Measurements from ENCODE around the gene TDRD3. TPM values are rescaled to one million over a fixed set of nuclear protein-coding genes. Genes with fewer than 3 reads are reported as not detected.
"Not testable (repeated sequence)": the region's sequence is repeated elsewhere in the genome, so short reads cannot be mapped to it uniquely, and the experiment has no call there.

TDRD3 gene
- total and polyA plus RNA-seq, 7 experiments from 2014 or later: 8.3 to 33.6 (median 25.8) TPM

DNA sequence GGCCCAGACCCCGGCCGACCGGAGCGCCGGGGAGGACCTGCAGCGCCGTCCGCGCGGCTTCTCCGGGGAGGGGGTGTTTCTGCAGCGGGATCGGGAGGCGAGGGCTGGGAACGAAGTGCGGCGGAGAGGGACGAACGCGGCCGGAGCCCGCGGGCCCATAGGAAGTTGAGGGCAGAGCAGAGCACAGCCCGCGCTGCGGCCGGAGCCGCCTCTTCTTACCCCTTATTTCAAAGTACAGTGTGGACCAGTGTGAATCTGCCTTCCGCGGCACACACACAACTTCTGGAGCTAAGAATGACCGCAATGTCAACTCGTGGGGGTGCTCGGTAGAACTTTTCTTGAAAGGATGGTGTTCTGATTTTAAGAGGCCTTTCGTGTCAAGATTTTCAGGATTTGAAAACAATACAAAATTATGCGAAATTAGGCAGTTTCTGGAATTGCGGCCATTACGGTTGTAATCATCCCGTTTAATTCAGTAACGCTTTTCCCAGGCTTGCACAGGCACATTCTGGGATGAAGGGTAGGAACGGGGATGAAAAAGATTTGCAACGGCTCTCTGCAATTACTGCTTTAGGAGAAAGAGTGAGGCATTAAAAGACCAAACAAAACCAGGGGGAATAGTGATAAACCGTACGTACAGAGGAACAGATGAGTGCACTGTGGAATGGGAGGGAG is 821 bp downstream of the TDRD3 start:
- H3K36me3 Mint-ChIP-seq: peaks cover 0 to 3% (median 0%) of the 10 kb centered on the region in 5 donors
- peak overlapping the region; percentile 86 to 98 (median 92) for H3K4me3 Mint-ChIP-seq
- DNase-seq (peak in 5 of 9 donors; percentile 5 to 51 (median 48)), ATAC-seq (peak; percentile 15)
- peaks cover 25 to 59% (median 47%) of the 10 kb centered on the region in 7 donors for H3K4me1 Mint-ChIP-seq
- Histone ChIP-seq H3K9me3 (ENCODE audit: control insufficient read depth in 2 of 3, low read length in 3 of 3) (no peaks in the 10 kb centered on the region), H3K27ac (ENCODE audit: low read depth, low read length) (peak overlapping the region; percentile 80), H3K27me3 (ENCODE audit: control insufficient read depth in 2 of 2, insufficient read depth in 2 of 2, low read length in 2 of 2) (no peaks in the 10 kb centered on the region), H3K36me3 (ENCODE audit: control insufficient read depth in 2 of 3, insufficient read depth in 3 of 3, low read length in 3 of 3) (peaks cover 0 to 3% (median 0%) of the 10 kb centered on the region in 3 experiments), H3K4me3 (ENCODE audit: low read length) (peak overlapping the region; percentile 51), H3K4me1 (ENCODE audit: control insufficient read depth in 2 of 2, insufficient read depth in 2 of 2, low read length in 2 of 2) (peaks cover 15 to 20% of the 10 kb centered on the region in 2 donors)
- peaks cover 0 to 5% (median 0%) of the 10 kb centered on the region in 11 donors for H3K9me3 Mint-ChIP-seq
- intact Hi-C loops (cut with micrococcal nuclease): loop anchor here (2.0 kb wide), 3 partner anchors 129 to 1007 kb away; no protein-coding TSS in a partner anchor
- H3K27ac Mint-ChIP-seq: peak overlapping the region; percentile 88 to 99 (median 93)
- no peaks in the 10 kb centered on the region for H3K27me3 Mint-ChIP-seq
- ChIA-PET CTCF (interaction anchor here (1.0 kb wide), 1 partner anchor 33 kb away, joined by 3 read pairs; no protein-coding TSS in a partner anchor), POLR2A (interaction anchor here (1.5 to 2.6 kb wide), 2 partner anchors 9 to 29 kb away, joined by 5 to 10 read pairs; no protein-coding TSS in a partner anchor)

DNA sequence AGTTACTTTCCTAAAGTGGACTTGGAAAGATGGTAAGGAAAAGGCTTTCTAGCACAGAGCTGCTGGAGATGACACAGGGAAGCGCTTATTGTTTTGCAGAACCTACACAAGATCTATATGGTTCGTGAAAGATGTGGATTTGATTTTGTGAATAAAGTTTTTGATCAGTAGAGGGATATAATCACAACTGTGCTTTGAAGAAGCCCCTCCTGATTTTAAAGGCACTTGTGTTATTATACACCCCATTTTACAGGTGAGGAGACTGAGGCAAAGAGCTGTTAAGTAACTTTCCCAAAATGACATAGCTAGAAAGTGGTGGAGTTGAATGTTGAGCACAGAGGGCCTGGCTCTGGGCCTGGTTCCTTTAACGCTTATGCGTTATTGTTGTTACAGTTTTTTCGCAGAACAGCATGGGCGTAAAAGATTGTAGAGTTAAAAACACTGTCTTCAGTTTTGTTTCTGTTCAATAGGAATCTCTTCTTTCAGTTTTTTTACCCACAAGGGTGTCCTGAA is 1.4 kb downstream of the TDRD3 start:
- Mint-ChIP-seq H3K27me3 (no peaks in the 10 kb centered on the region), H3K36me3 (peaks cover 0 to 3% (median 2%) of the 10 kb centered on the region in 5 donors), H3K4me1 (peaks cover 25 to 65% (median 47%) of the 10 kb centered on the region in 7 donors), H3K9me3 (peaks cover 0 to 5% (median 0%) of the 10 kb centered on the region in 11 donors), H3K4me3 (peak overlapping the region; percentile 86 to 98 (median 92)), H3K27ac (peak overlapping the region; percentile 88 to 99 (median 93))
- Histone ChIP-seq H3K4me1 (ENCODE audit: control insufficient read depth in 2 of 2, insufficient read depth in 2 of 2, low read length in 2 of 2) (peaks cover 15 to 20% of the 10 kb centered on the region in 2 donors), H3K36me3 (ENCODE audit: control insufficient read depth in 2 of 3, insufficient read depth in 3 of 3, low read length in 3 of 3) (peaks cover 0 to 3% (median 0%) of the 10 kb centered on the region in 3 experiments), H3K9me3 (ENCODE audit: control insufficient read depth in 2 of 3, low read length in 3 of 3) (no peaks in the 10 kb centered on the region), H3K4me3 (ENCODE audit: low read length) (peak overlapping the region; percentile 51), H3K27me3 (ENCODE audit: control insufficient read depth in 2 of 2, insufficient read depth in 2 of 2, low read length in 2 of 2) (no peaks in the 10 kb centered on the region), H3K27ac (ENCODE audit: low read depth, low read length) (peak overlapping the region; percentile 80)
- DNase-seq: peak in 1 of 9 donors; percentile 5
- ChIA-PET POLR2A (interaction anchor here (1.5 to 2.6 kb wide), 2 partner anchors 9 to 29 kb away, joined by 5 to 10 read pairs; no protein-coding TSS in a partner anchor), CTCF (interaction anchor here (1.0 kb wide), 1 partner anchor 33 kb away, joined by 3 read pairs; no protein-coding TSS in a partner anchor)
- intact Hi-C loops (cut with micrococcal nuclease): no loop called here
- no peak for ATAC-seq

DNA sequence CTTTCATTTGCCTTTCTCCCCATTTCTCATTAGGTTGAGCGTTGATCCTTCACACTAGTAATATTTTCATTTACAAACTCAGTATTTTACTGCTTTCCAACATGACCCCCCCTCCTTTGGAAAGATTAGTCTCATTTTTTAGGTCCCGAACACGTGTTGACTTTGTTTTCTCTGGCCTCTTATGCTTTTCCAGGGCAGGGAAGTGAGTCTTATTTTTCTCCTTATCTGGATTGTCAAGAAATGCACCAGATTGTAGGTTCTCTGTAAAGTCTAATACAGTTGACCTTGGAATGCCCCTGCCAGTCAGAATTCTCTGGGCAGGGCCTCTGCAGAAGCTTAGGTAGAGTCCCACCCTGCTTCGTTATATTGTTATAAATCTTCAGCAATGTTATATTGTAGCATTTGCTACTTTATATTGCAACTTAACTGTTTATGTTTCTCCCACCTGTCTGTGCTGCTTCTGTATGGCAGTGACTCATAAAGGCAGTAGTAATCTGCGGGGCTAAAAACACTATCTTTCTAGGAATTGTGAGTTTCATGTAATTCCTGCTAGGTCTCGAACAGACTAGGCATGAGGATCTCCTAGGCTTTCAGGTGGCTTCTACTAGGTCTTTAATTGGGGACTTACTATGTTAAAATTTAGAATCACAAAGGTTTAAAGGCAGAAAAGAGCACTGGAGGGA is 2.0 kb downstream of the TDRD3 start:
- ChIA-PET CTCF (no interaction called here), POLR2A (no interaction called here)
- H3K4me3 Mint-ChIP-seq: peak overlapping the region; percentile 53 to 98 (median 90)
- peaks cover 0 to 3% (median 3%) of the 10 kb centered on the region in 5 donors for H3K36me3 Mint-ChIP-seq
- intact Hi-C loops (cut with micrococcal nuclease): no loop called here
- H3K27ac Mint-ChIP-seq: peak overlapping the region in 8 of 9 donors; percentile 18 to 95 (median 83)
- no peaks in the 10 kb centered on the region for H3K9me3 ChIP-seq (ENCODE audit: control insufficient read depth in 2 of 3, low read length in 3 of 3)
- peaks cover 15 to 20% of the 10 kb centered on the region in 2 donors for H3K4me1 ChIP-seq (ENCODE audit: control insufficient read depth in 2 of 2, insufficient read depth in 2 of 2, low read length in 2 of 2)
- peaks cover 25 to 67% (median 47%) of the 10 kb centered on the region in 7 donors for H3K4me1 Mint-ChIP-seq
- no peaks in the 10 kb centered on the region for H3K27me3 Mint-ChIP-seq
- peak overlapping the region; percentile 51 for H3K4me3 ChIP-seq (ENCODE audit: low read length)
- no peak overlapping the region for H3K27ac ChIP-seq (ENCODE audit: low read depth, low read length)
- H3K36me3 ChIP-seq (ENCODE audit: control insufficient read depth in 2 of 3, insufficient read depth in 3 of 3, low read length in 3 of 3): peaks cover 0 to 3% (median 0%) of the 10 kb centered on the region in 3 experiments
- DNase-seq (no peak), ATAC-seq (no peak)
- peaks cover 0 to 5% (median 0%) of the 10 kb centered on the region in 11 donors for H3K9me3 Mint-ChIP-seq
- no peaks in the 10 kb centered on the region for H3K27me3 ChIP-seq (ENCODE audit: control insufficient read depth in 2 of 2, insufficient read depth in 2 of 2, low read length in 2 of 2)

DNA sequence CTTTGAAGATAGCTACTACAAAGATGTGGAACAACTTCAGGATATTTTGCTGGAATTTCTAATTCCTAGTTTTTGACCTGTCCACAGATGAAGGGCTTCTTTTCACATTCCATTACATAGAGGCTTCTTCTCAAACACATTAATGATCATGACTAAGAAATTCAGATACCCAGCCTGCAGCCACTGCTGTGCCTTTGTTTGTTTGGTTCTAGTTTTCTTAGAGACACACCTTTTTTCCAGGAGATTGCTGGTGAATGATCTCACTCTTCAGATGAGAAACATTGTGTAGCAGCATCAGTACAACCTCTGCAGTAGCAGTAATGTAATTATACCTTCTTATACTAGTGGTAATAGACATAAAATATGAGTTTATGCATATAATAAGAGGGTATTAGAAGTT is 5.0 kb downstream of the TDRD3 start:
- Mint-ChIP-seq H3K9me3 (peaks cover 0 to 3% (median 0%) of the 10 kb centered on the region in 11 donors), H3K4me3 (no peak overlapping the region), H3K4me1 (peaks cover 29 to 73% (median 60%) of the 10 kb centered on the region in 7 donors), H3K27ac (no peak overlapping the region), H3K36me3 (peaks cover 0 to 15% (median 3%) of the 10 kb centered on the region in 5 donors), H3K27me3 (no peaks in the 10 kb centered on the region)
- Histone ChIP-seq H3K4me3 (ENCODE audit: low read length) (no peak overlapping the region), H3K4me1 (ENCODE audit: control insufficient read depth in 2 of 2, insufficient read depth in 2 of 2, low read length in 2 of 2) (peaks cover 15 to 17% of the 10 kb centered on the region in 2 donors), H3K27ac (ENCODE audit: low read depth, low read length) (no peak overlapping the region), H3K36me3 (ENCODE audit: control insufficient read depth in 2 of 3, insufficient read depth in 3 of 3, low read length in 3 of 3) (peaks cover 0 to under 1% (median 0%) of the 10 kb centered on the region in 3 experiments), H3K9me3 (ENCODE audit: control insufficient read depth in 2 of 3, low read length in 3 of 3) (no peaks in the 10 kb centered on the region), H3K27me3 (ENCODE audit: control insufficient read depth in 2 of 2, insufficient read depth in 2 of 2, low read length in 2 of 2) (no peaks in the 10 kb centered on the region)
- DNase-seq (no peak), ATAC-seq (no peak)
- ChIA-PET POLR2A (no interaction called here), CTCF (no interaction called here)
- intact Hi-C loops (cut with micrococcal nuclease): no loop called here

- ChIA-PET POLR2A (interaction anchor here (0.9 to 1.7 kb wide), 2 partner anchors 10 to 11 kb away, joined by 3 to 5 read pairs; partner anchors contain the start of gene TDRD3), CTCF (interaction anchor here (0.6 to 1.0 kb wide), 2 partner anchors 10 to 129 kb away, joined by 3 read pairs; partner anchors contain the start of gene TDRD3)
- no peak for ATAC-seq
Observed at GRCh38 chr13:60407095-60407494, 10.1 kb downstream of the TDRD3 start.

DNA sequence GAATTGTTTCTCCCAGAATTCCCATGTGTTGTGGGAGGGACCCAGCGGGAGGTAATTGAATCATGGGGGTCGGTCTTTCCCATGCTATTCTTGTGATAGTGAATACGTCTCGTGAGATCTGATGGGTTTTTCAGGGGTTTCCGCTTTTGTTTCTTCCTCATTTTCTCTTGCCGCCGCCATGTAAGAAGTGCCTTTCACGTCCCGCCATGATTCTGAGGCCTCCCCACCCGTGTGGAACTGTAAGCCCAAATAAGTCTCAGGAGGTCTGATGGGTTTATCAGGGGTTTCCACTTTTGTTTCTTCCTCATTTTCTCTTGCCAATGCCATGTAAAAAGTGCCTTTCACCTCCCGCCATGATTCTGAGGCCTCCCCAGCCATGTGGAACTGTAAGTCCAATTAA is 10.8 kb downstream of the TDRD3 start:
- H3K27me3 Mint-ChIP-seq; H3K36me3 ChIP-seq (ENCODE audit: control insufficient read depth in 2 of 3, insufficient read depth in 3 of 3, low read length in 3 of 3); H3K9me3 Mint-ChIP-seq; H3K27me3 ChIP-seq (ENCODE audit: control insufficient read depth in 2 of 2, insufficient read depth in 2 of 2, low read length in 2 of 2); H3K27ac ChIP-seq (ENCODE audit: low read depth, low read length); H3K27ac Mint-ChIP-seq; intact Hi-C loops (cut with micrococcal nuclease); H3K9me3 ChIP-seq (ENCODE audit: control insufficient read depth in 2 of 3, low read length in 3 of 3); ATAC-seq; H3K4me3 ChIP-seq (ENCODE audit: low read length); DNase-seq; CTCF ChIA-PET: not testable (repeated sequence)
- Mint-ChIP-seq H3K4me1 (peaks cover 8 to 80% (median 69%) of the 10 kb centered on the region in 7 donors), H3K36me3 (peaks cover 0 to 28% (median 19%) of the 10 kb centered on the region in 5 donors), H3K4me3 (peak overlapping the region in 1 of 10 donors; percentile 14)
- POLR2A ChIA-PET: interaction anchor here (1.7 kb wide), 1 partner anchor 10 kb away, joined by 5 read pairs; the partner anchor contains the start of gene TDRD3
- peaks cover 0 to 11% of the 10 kb centered on the region in 2 donors for H3K4me1 ChIP-seq (ENCODE audit: control insufficient read depth in 2 of 2, insufficient read depth in 2 of 2, low read length in 2 of 2)

More at GRCh38 chr13:60407095-60407494, 10.1 kb downstream of the TDRD3 start:
- H3K27me3 ChIP-seq (ENCODE audit: control insufficient read depth in 2 of 2, insufficient read depth in 2 of 2, low read length in 2 of 2): no peaks in the 10 kb centered on the region
- H3K27ac Mint-ChIP-seq: no peak overlapping the region
- H3K27ac ChIP-seq (ENCODE audit: low read depth, low read length): no peak overlapping the region
- H3K9me3 ChIP-seq (ENCODE audit: control insufficient read depth in 2 of 3, low read length in 3 of 3): no peaks in the 10 kb centered on the region
- no peak for DNase-seq
- H3K4me3 ChIP-seq (ENCODE audit: low read length): no peak overlapping the region
- peaks cover 0 to 11% of the 10 kb centered on the region in 2 donors for H3K4me1 ChIP-seq (ENCODE audit: control insufficient read depth in 2 of 2, insufficient read depth in 2 of 2, low read length in 2 of 2)
- no peak overlapping the region for H3K4me3 Mint-ChIP-seq
- no peaks in the 10 kb centered on the region for H3K27me3 Mint-ChIP-seq
- H3K36me3 ChIP-seq (ENCODE audit: control insufficient read depth in 2 of 3, insufficient read depth in 3 of 3, low read length in 3 of 3): no peaks in the 10 kb centered on the region
- peaks cover 0 to 28% (median 19%) of the 10 kb centered on the region in 5 donors for H3K36me3 Mint-ChIP-seq
- peaks cover 8 to 80% (median 67%) of the 10 kb centered on the region in 7 donors for H3K4me1 Mint-ChIP-seq
- intact Hi-C loops (cut with micrococcal nuclease): no loop called here
- peaks cover 0 to 6% (median 2%) of the 10 kb centered on the region in 11 donors for H3K9me3 Mint-ChIP-seq
